ENCODE data around the gene IZUMO1R. TPM values are rescaled to one million over a fixed set of nuclear protein-coding genes. Genes with fewer than 3 reads are reported as not detected.
"Not testable (repeated sequence)": the region's sequence is repeated elsewhere in the genome, so short reads cannot be mapped to it uniquely, and the experiment has no call there.

The IZUMO1R gene
- total RNA-seq, 1 experiment from 2014 or later: not detected

DNA sequence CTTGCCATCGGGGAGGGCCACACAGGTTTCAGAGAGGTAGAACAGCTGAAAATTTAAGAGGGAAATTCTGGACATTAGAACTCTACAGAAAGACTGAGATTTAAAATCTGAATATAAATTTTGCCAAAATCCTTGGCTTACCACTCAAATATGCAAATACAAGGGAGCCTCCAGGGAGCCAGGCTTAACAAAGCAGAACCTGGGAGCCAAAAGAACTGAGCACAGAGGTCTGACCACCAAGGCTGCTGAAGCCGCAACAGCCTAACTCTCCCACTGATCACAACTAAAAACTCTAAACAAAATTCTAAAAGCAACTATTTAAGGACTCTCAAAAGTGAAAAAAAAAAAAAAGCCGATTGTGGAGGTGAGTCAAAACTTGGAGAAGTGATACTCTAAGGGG lies 34.3 kb downstream of the IZUMO1R start:
- H3K9me3 Mint-ChIP-seq (ENCODE audit: unreplicated experiment): no peaks in the 10 kb centered on the region
- TF ChIP-seq, protein P1, sequence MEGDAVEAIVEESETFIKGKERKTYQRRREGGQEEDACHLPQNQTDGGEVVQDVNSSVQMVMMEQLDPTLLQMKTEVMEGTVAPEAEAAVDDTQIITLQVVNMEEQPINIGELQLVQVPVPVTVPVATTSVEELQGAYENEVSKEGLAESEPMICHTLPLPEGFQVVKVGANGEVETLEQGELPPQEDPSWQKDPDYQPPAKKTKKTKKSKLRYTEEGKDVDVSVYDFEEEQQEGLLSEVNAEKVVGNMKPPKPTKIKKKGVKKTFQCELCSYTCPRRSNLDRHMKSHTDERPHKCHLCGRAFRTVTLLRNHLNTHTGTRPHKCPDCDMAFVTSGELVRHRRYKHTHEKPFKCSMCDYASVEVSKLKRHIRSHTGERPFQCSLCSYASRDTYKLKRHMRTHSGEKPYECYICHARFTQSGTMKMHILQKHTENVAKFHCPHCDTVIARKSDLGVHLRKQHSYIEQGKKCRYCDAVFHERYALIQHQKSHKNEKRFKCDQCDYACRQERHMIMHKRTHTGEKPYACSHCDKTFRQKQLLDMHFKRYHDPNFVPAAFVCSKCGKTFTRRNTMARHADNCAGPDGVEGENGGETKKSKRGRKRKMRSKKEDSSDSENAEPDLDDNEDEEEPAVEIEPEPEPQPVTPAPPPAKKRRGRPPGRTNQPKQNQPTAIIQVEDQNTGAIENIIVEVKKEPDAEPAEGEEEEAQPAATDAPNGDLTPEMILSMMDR (IDR thresholded peaks at IDR 0.05; ENCODE audit: unreplicated experiment): no peak
- POLR2A ChIA-PET: no interaction called here
- no peak overlapping the region for H3K4me3 Mint-ChIP-seq (ENCODE audit: unreplicated experiment)
- CTCF ChIA-PET: interaction anchor here (0.6 kb wide), 1 partner anchor 24 kb away, joined by 3 read pairs; no protein-coding TSS in a partner anchor
- BruUV-seq (replicated peaks): no TSS peak
- no peak overlapping the region for H3K27ac Mint-ChIP-seq (ENCODE audit: low read depth, unreplicated experiment)
- no peaks in the 10 kb centered on the region for H3K4me1 Mint-ChIP-seq (ENCODE audit: insufficient read depth, unreplicated experiment)
- intact Hi-C loops (cut with micrococcal nuclease): no loop called here
- no peaks in the 10 kb centered on the region for H3K36me3 Mint-ChIP-seq (ENCODE audit: insufficient read depth, unreplicated experiment)
- peaks cover 3% of the 10 kb centered on the region for H3K27me3 Mint-ChIP-seq (ENCODE audit: insufficient read depth, unreplicated experiment)
- no peak for DNase-seq (ENCODE audit: unreplicated experiment)

DNA sequence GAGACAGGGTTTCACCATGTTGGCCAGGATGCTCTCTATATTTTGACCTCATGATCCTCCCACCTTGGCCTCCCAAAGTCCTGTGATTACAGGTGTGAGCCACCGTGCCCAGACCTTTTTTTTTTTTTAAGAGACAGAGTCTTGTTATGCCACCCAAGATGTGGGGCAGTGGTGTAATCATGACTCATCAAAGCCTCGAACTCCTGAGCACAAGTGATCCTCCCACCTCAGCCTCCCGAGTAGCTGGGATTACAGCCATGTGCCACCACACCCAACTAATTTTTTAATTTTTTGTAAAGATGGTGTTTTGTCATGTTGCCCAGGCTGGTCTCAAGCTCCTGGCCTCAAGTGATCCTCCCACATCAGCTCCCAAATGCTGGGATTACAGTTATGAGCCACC lies 37.9 kb downstream of the IZUMO1R start:
- H3K4me3 Mint-ChIP-seq (ENCODE audit: unreplicated experiment): no peak overlapping the region
- CTCF ChIA-PET: interaction anchor here (0.6 to 0.7 kb wide), 2 partner anchors 33 to 1893 kb away, joined by 3 read pairs; no protein-coding TSS in a partner anchor
- H3K4me1 Mint-ChIP-seq (ENCODE audit: insufficient read depth, unreplicated experiment): no peaks in the 10 kb centered on the region
- no peaks in the 10 kb centered on the region for H3K9me3 Mint-ChIP-seq (ENCODE audit: unreplicated experiment)
- H3K27ac Mint-ChIP-seq (ENCODE audit: low read depth, unreplicated experiment): no peak overlapping the region
- H3K27me3 Mint-ChIP-seq (ENCODE audit: insufficient read depth, unreplicated experiment): peaks cover 30% of the 10 kb centered on the region
- peak; percentile 18 for DNase-seq (ENCODE audit: unreplicated experiment)
- intact Hi-C loops (cut with micrococcal nuclease): no loop called here
- BruUV-seq (replicated peaks): no TSS peak
- H3K36me3 Mint-ChIP-seq (ENCODE audit: insufficient read depth, unreplicated experiment): peaks cover 2% of the 10 kb centered on the region
- POLR2A ChIA-PET: no interaction called here
- TF ChIP-seq, protein P1 (IDR thresholded peaks at IDR 0.05; ENCODE audit: unreplicated experiment): no peak

- DNase-seq (ENCODE audit: unreplicated experiment): no peak
- no peak overlapping the region for H3K27ac Mint-ChIP-seq (ENCODE audit: low read depth, unreplicated experiment)
- H3K27me3 Mint-ChIP-seq (ENCODE audit: insufficient read depth, unreplicated experiment): peaks cover 36% of the 10 kb centered on the region
- CTCF ChIA-PET: no interaction called here
- peaks cover 6% of the 10 kb centered on the region for H3K36me3 Mint-ChIP-seq (ENCODE audit: insufficient read depth, unreplicated experiment)
- intact Hi-C loops (cut with micrococcal nuclease): no loop called here
- H3K4me3 Mint-ChIP-seq (ENCODE audit: unreplicated experiment): no peak overlapping the region
- POLR2A ChIA-PET: no interaction called here
- no peaks in the 10 kb centered on the region for H3K9me3 Mint-ChIP-seq (ENCODE audit: unreplicated experiment)
- TF ChIP-seq, protein P1 (IDR thresholded peaks at IDR 0.05; ENCODE audit: unreplicated experiment): no peak
- no TSS peak for BruUV-seq (replicated peaks)
- no peaks in the 10 kb centered on the region for H3K4me1 Mint-ChIP-seq (ENCODE audit: insufficient read depth, unreplicated experiment)
These were observed 39.1 kb downstream of the IZUMO1R start for GRCh38 chr11:94343495-94343894.

GRCh38 chr11:94346311-94346710 lies 41.9 kb downstream of the IZUMO1R start:
- H3K27me3 Mint-ChIP-seq (ENCODE audit: insufficient read depth, unreplicated experiment): peaks cover 36% of the 10 kb centered on the region
- intact Hi-C loops (cut with micrococcal nuclease); H3K4me1 Mint-ChIP-seq (ENCODE audit: insufficient read depth, unreplicated experiment); POLR2A ChIA-PET; H3K4me3 Mint-ChIP-seq (ENCODE audit: unreplicated experiment); H3K9me3 Mint-ChIP-seq (ENCODE audit: unreplicated experiment); DNase-seq (ENCODE audit: unreplicated experiment); BruUV-seq (replicated peaks); H3K27ac Mint-ChIP-seq (ENCODE audit: low read depth, unreplicated experiment); H3K36me3 Mint-ChIP-seq (ENCODE audit: insufficient read depth, unreplicated experiment): not testable (repeated sequence)
- CTCF ChIA-PET: interaction anchor here (0.6 kb wide), 1 partner anchor 14 kb away, joined by 3 read pairs; no protein-coding TSS in a partner anchor

DNA sequence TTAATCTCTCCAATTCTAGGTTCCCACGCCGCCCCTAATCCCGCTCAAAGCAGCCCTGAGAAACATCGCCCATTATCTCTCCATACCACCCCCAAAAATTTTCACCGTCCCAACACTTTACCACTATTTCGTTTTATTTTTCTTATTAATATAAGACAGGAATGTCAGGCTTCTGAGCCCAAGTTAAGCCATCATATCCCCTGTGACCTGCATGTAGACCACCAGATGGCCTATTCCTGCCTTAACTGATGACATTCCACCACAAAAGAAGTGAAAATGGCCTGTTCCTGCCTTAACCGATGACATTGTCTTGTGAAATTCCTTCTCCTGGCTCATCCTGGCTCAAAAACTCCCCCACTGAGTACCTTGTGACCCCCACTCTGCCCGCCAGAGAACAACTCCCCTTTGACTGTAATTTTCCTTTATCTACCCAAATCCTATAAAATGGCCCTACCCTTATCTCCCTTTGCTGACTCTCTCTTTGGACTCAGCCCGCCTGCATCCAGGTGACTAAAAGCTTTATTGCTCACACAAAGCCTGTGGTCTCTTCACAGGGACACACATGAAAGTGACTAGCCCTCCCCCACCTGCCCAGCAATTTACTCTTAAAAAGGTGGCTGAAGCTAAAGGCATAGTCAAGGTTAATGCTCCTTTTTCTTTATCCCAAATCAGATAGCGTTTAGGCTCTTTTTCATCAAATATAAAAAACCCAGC lies 46.6 kb downstream of the IZUMO1R start:
- H3K9me3 Mint-ChIP-seq (ENCODE audit: unreplicated experiment); H3K4me1 Mint-ChIP-seq (ENCODE audit: insufficient read depth, unreplicated experiment); DNase-seq (ENCODE audit: unreplicated experiment); intact Hi-C loops (cut with micrococcal nuclease); H3K27ac Mint-ChIP-seq (ENCODE audit: low read depth, unreplicated experiment); H3K4me3 Mint-ChIP-seq (ENCODE audit: unreplicated experiment); H3K36me3 Mint-ChIP-seq (ENCODE audit: insufficient read depth, unreplicated experiment); CTCF ChIA-PET; POLR2A ChIA-PET; BruUV-seq (replicated peaks): not testable (repeated sequence)
- peaks cover 32% of the 10 kb centered on the region for H3K27me3 Mint-ChIP-seq (ENCODE audit: insufficient read depth, unreplicated experiment)

Other genes with a start within 250 kb of the IZUMO1R start
- gene PANX1, start 175.7 kb upstream of the IZUMO1R start, total RNA-seq (2022): 26.1 and 30.1 TPM in 2 replicates
- not detected in 2 replicates for gene GPR83, start 96.8 kb downstream of the IZUMO1R start, total RNA-seq (2022)
- 13.2 and 15.1 TPM in 2 replicates for gene MRE11, start 189.3 kb downstream of the IZUMO1R start, total RNA-seq (2022)
- gene ANKRD49, start 189.4 kb downstream of the IZUMO1R start, total RNA-seq (2022): 9.7 and 13.0 TPM in 2 replicates
- gene C11orf97, start 207.9 kb downstream of the IZUMO1R start, total RNA-seq (2022): not detected in 2 replicates
- gene FUT4, start 239.3 kb downstream of the IZUMO1R start, total RNA-seq (2022): 0.23 and 0.32 TPM in 2 replicates